H1 (cell line): ENCODE results near the gene PSD. TPM values are rescaled to one million over a fixed set of nuclear protein-coding genes. Genes with fewer than 3 reads are reported as not detected.

Experiments
- CBX5 ChIP-seq: fragments of 300-800, 300-1000 bp; sonication (generic); IDR thresholded peaks from 2 replicates; pipeline ENCODE4 v1.7.1; 2016; ENCODE audit warnings: antibody characterized with exemption, low read length, low read depth
- EZH2 ChIP-seq: fragments of 200-600 bp; sonication (generic); IDR thresholded peaks from 2 replicates; pipeline ENCODE4 v1.7.1; 2012; ENCODE audit warnings: low read depth, mild to moderate bottlenecking, moderate library complexity, low read length, inconsistent platforms; ENCODE audit not compliant: severe bottlenecking
- FOSL1 ChIP-seq: IDR thresholded peaks from 2 replicates; pipeline ENCODE4 v1.6.1; 2011; ENCODE audit warnings: mild to moderate bottlenecking, low read depth, low read length, moderate library complexity; ENCODE audit not compliant: insufficient read depth
- JUND ChIP-seq: IDR thresholded peaks from 2 replicates; pipeline ENCODE4 v1.6.1; 2011; ENCODE audit warnings: mild to moderate bottlenecking, improper control_type of control experiment, low read length
- KDM1A ChIP-seq: fragments of 200-600, 300-600 bp; sonication (generic); IDR thresholded peaks from 2 replicates; pipeline ENCODE4 v1.7.1; 2016; ENCODE audit warnings: mild to moderate bottlenecking, low read length, borderline replicate concordance
- KDM4A ChIP-seq: IDR thresholded peaks from one replicate; pipeline ENCODE4 v1.7.1; 2012; ENCODE audit warnings: low read depth, mild to moderate bottlenecking, moderate library complexity, low read length, inconsistent platforms; ENCODE audit not compliant: severe bottlenecking
- NRF1 ChIP-seq: IDR thresholded peaks from 2 replicates; pipeline ENCODE4 v1.6.1; 2011; ENCODE audit warnings: mild to moderate bottlenecking, low read depth, low read length, improper control_type of control experiment
- SP1 ChIP-seq: IDR thresholded peaks from 2 replicates; pipeline ENCODE4 v1.6.1; 2011; ENCODE audit warnings: low read depth, low read length
- SRF ChIP-seq: IDR thresholded peaks from 2 replicates; pipeline ENCODE4 v1.6.1; 2011; ENCODE audit warnings: mild to moderate bottlenecking, low read depth, low read length, moderate library complexity
- SUZ12 ChIP-seq: fragments of 200-600 bp; sonication (generic); IDR thresholded peaks from 2 replicates; pipeline ENCODE4 v1.6.1; 2012; ENCODE audit warnings: mild to moderate bottlenecking, inconsistent platforms, low read length, moderate library complexity, mixed read lengths
- ZNF274 ChIP-seq: IDR thresholded peaks from 2 replicates; pipeline ENCODE4 v1.7.0; 2012; ENCODE audit warnings: low read length, borderline replicate concordance; ENCODE audit errors: extremely low read depth
- polyA plus RNA-seq, 7 experiments: library from polyadenylated mRNA; depleted of rRNA in 3 of 7; stranded (reverse) in 5 of 7; unstranded in 2 of 7; fragments of >200 nt in 5 of 7; fragments of 200-250 nt in 2 of 7; gene quantifications; 1 replicate in 5 of 7; 2 replicates in 1 of 7; 4 replicates in 1 of 7; pipeline versions ENCODE4 v1.2.1 to v1.2.3, GENCODE V29; 2011 to 2013; ENCODE audit warnings: missing spikeins in 2 of 7, mixed read lengths in 2 of 7
- total RNA-seq: library from RNA; stranded (reverse); fragmentation: NEBNext Ultra II Directional; extraction: Animal tissue kit (Norgen Biotek cat#: 25700); gene quantifications from 2 replicates; pipeline ENCODE4 v1.2.1, GENCODE V29; 2021

PSD gene
- total and polyA plus RNA-seq, 2 of the 8 experiments (the other 6 are each of a cell fraction or from before 2014, with no cell fraction given) = 5.4 to 6.0 TPM

GRCh38 chr10:102400598-102401341 is 17.8 kb downstream of the PSD start (continued):
- TF ChIP-seq KDM1A (no peak), NRF1 (no peak), SRF (no peak), ZNF274 (no peak), KDM4A (no peak), SP1 (no peak), FOSL1 (no peak), CBX5 (no peak), SUZ12 (no peak), JUND (no peak), EZH2 (no peak)
